GM18873 (cell line): ENCODE results near the gene ACAA1.
"Not testable (repeated sequence)": the region's sequence is repeated elsewhere in the genome, so short reads cannot be mapped to it uniquely, and the experiment has no call there.

Experiments used
- ATAC-seq: cut with Tn5 transposase; IDR thresholded peaks from one replicate; pipeline ENCODE4 v1.9.1; 2021; ENCODE audit warnings: mild to moderate bottlenecking, moderate library complexity, moderate number of reproducible peaks; ENCODE audit not compliant: unreplicated experiment, low FRiP score

ACAA1 gene

GRCh38 chr3:38136777-38137614 is at the start of gene ACAA1:
Gene ACAA1 (minus strand): TSS chr3:38137127. CDS start chr3:38137035, 92 bp downstream.
- peak; percentile 86 for ATAC-seq

GRCh38 chr3:38177181-38177580 is 40.3 kb upstream of the ACAA1 start:
- no peak for ATAC-seq

- no peak for ATAC-seq
Observed at GRCh38 chr3:38173834-38174418, 37.0 kb upstream of the ACAA1 start.

GRCh38 chr3:38171622-38172021 is 34.7 kb upstream of the ACAA1 start:
- ATAC-seq = no peak

GRCh38 chr3:38170722-38171121 is 33.8 kb upstream of the ACAA1 start:
- ATAC-seq = no peak

GRCh38 chr3:38169027-38169317 is 32.0 kb upstream of the ACAA1 start:
- ATAC-seq = no peak

GRCh38 chr3:38168151-38169026 is 31.5 kb upstream of the ACAA1 start:
- ATAC-seq = no peak

- no peak for ATAC-seq
Observed at GRCh38 chr3:38167591-38167990, 30.7 kb upstream of the ACAA1 start.

- no peak for ATAC-seq
Observed at GRCh38 chr3:38165722-38166387, 28.9 kb upstream of the ACAA1 start.

GRCh38 chr3:38164952-38165721 is 28.2 kb upstream of the ACAA1 start, which contains the start of gene OXSR1:
Gene OXSR1 (plus strand): TSS chr3:38165537. CDS start chr3:38165877, 340 bp downstream.
- ATAC-seq = peak; percentile 95

- no peak for ATAC-seq
Observed at GRCh38 chr3:38164643-38164951, 27.7 kb upstream of the ACAA1 start.

GRCh38 chr3:38163841-38164642 is 27.1 kb upstream of the ACAA1 start:
- no peak for ATAC-seq

GRCh38 chr3:38163117-38163840 is 26.4 kb upstream of the ACAA1 start:
- ATAC-seq = no peak

GRCh38 chr3:38160704-38161103 is 23.8 kb upstream of the ACAA1 start:
- not testable (repeated sequence) for ATAC-seq

GRCh38 chr3:38158472-38158871 is 21.5 kb upstream of the ACAA1 start:
- no peak for ATAC-seq

- no peak for ATAC-seq
Observed at GRCh38 chr3:38157595-38157994, 20.7 kb upstream of the ACAA1 start.

- no peak for ATAC-seq
Observed at GRCh38 chr3:38157117-38157516, 20.2 kb upstream of the ACAA1 start.

GRCh38 chr3:38155825-38156224 is 18.9 kb upstream of the ACAA1 start:
- no peak for ATAC-seq
